GM23248 (cell line): ENCODE measurements around the gene MAP3K20. TPM values are rescaled to one million over a fixed set of nuclear protein-coding genes. Genes with fewer than 3 reads are reported as not detected.
"Not testable (repeated sequence)": the region's sequence is repeated elsewhere in the genome, so short reads cannot be mapped to it uniquely, and the experiment has no call there.

Source experiments
- DNase-seq: peaks from one replicate; pipeline ENCODE4 v3.0.0-alpha.2; 2015
- H2AFZ ChIP-seq: fragments of 200-600 bp; sonication (generic); 2 replicates; pipeline ENCODE4 v1.6.1; 2016; ENCODE audit warnings: antibody characterized with exemption
- H3F3A ChIP-seq: fragments of 200-600 bp; sonication (generic); 2 replicates; pipeline ENCODE4 v1.6.1; 2016; ENCODE audit warnings: mild to moderate bottlenecking, antibody characterized with exemption, mixed run types; ENCODE audit not compliant: insufficient read depth
- H3K27ac ChIP-seq: fragments of 200-600 bp; sonication (generic); 2 replicates; pipeline ENCODE4 v1.5.1; 2016; ENCODE audit warnings: mild to moderate bottlenecking
- H3K27me3 ChIP-seq: fragments of 200-600 bp; sonication (generic); replicated peaks from 2 replicates; pipeline ENCODE4 v1.6.1; 2016; ENCODE audit warnings: mild to moderate bottlenecking; ENCODE audit not compliant: insufficient read depth
- H3K36me3 ChIP-seq: fragments of 200-600 bp; sonication (generic); 2 replicates; pipeline ENCODE4 v1.6.1; 2016; ENCODE audit warnings: low read depth, mild to moderate bottlenecking
- H3K4me1 ChIP-seq: fragments of 200-600 bp; sonication (generic); 2 replicates; pipeline ENCODE4 v1.6.1; 2016; ENCODE audit warnings: mild to moderate bottlenecking; ENCODE audit not compliant: insufficient read depth
- H3K4me2 ChIP-seq: fragments of 200-600 bp; sonication (generic); one replicate; pipeline ENCODE4 v1.6.1; 2016; ENCODE audit warnings: mild to moderate bottlenecking; ENCODE audit not compliant: unreplicated experiment
- H3K4me3 ChIP-seq: fragments of 200-600 bp; sonication (generic); 2 replicates; pipeline ENCODE4 v1.5.1; 2016; ENCODE audit warnings: mild to moderate bottlenecking
- H3K79me2 ChIP-seq: fragments of 200-600 bp; sonication (generic); 2 replicates; pipeline ENCODE4 v1.6.1; 2016; ENCODE audit warnings: mild to moderate bottlenecking; ENCODE audit not compliant: insufficient read depth
- H3K9ac ChIP-seq: fragments of 200-600 bp; sonication (generic); 2 replicates; pipeline ENCODE4 v1.6.1; 2016; ENCODE audit warnings: mild to moderate bottlenecking
- H3K9me2 ChIP-seq: fragments of 200-600 bp; sonication (generic); 2 replicates; pipeline ENCODE4 v1.6.1; 2016; ENCODE audit warnings: mixed run types, mild to moderate bottlenecking, moderate library complexity; ENCODE audit not compliant: insufficient read depth
- H3K9me3 ChIP-seq: fragments of 200-600 bp; sonication (generic); one replicate; pipeline ENCODE4 v1.6.1; 2017; ENCODE audit warnings: low read depth
- H4K20me1 ChIP-seq: fragments of 200-600 bp; sonication (generic); 2 replicates; pipeline ENCODE4 v1.6.0; 2016; ENCODE audit not compliant: insufficient read depth
- EZH2 ChIP-seq: fragments of 200-600 bp; sonication (generic); IDR thresholded peaks from 2 replicates; pipeline ENCODE4 v1.6.1; 2018; ENCODE audit warnings: antibody characterized with exemption, mild to moderate bottlenecking; ENCODE audit not compliant: insufficient read depth, poor library complexity, severe bottlenecking
- EZH2phosphoT487 ChIP-seq: fragments of 200-600 bp; sonication (generic); IDR thresholded peaks from 2 replicates; pipeline ENCODE4 v1.6.1; 2018; ENCODE audit warnings: antibody characterized with exemption, moderate library complexity, mild to moderate bottlenecking, low read depth; ENCODE audit not compliant: insufficient read depth
- WGBS, 2 experiments: methylation state at CpG; one replicate each; pipeline ENCODE4 v1.1.6; 2015 to 2017; ENCODE audit warnings: low lambda C conversion rate in 2 of 2, low coverage in 1 of 2; ENCODE audit errors: missing lambda C conversion rate in 2 of 2; 5-methylcytosine and 5-hydroxymethylcytosine counted together
- in situ Hi-C: fragments of 300-500 bp; cut with MboI; formaldehyde crosslinking; loops from 2 replicates; pipeline ENCODE4 v1.15.0; 2020
- polyA plus RNA-seq: library from polyadenylated mRNA; unstranded; fragments of >200 nt; fragmentation: Nextera tagmentation; extraction: Ambion mirVana; gene quantifications from 2 replicates; pipeline ENCODE4 v1.2.1, GENCODE V29; 2016
- total RNA-seq: library from RNA; depleted of rRNA; stranded (reverse); fragments of >200 nt; shearing (Covaris generic); gene quantifications from 2 replicates; pipeline ENCODE4 v1.2.3, GENCODE V29; 2014

MAP3K20 gene
- total and polyA plus RNA-seq, 2 experiments from 2014 or later, result 55.0 to 68.9 TPM

GRCh38 chr2:173279527-173279868 is 203.9 kb downstream of the MAP3K20 start:
- Histone ChIP-seq H3K36me3 (no peaks in the 10 kb centered on the region), H3F3A (no peaks in the 10 kb centered on the region), H3K9me2 (no peaks in the 10 kb centered on the region), H3K9me3 (no peaks in the 10 kb centered on the region), H3K27ac (no peak overlapping the region), H3K4me1 (no peaks in the 10 kb centered on the region), H3K9ac (no peak overlapping the region), H3K4me3 (no peak overlapping the region), H3K79me2 (no peaks in the 10 kb centered on the region), H2AFZ (no peak overlapping the region), H3K27me3 (no peaks in the 10 kb centered on the region), H3K4me2 (no peak overlapping the region), H4K20me1 (no peaks in the 10 kb centered on the region)
- in situ Hi-C loops, result no loop called here
- no peak for DNase-seq
- WGBS, 2 experiments, result 41 to 50% methylated on average over 3 of the region's 3 CpGs
- no peak for TF ChIP-seq EZH2
- no peak for TF ChIP-seq EZH2phosphoT487

- Histone ChIP-seq H3K9ac (no peak overlapping the region), H3K9me2 (no peaks in the 10 kb centered on the region), H3F3A (no peaks in the 10 kb centered on the region), H2AFZ (no peak overlapping the region), H4K20me1 (no peaks in the 10 kb centered on the region), H3K4me1 (no peaks in the 10 kb centered on the region), H3K36me3 (no peaks in the 10 kb centered on the region), H3K27ac (no peak overlapping the region), H3K9me3 (no peaks in the 10 kb centered on the region), H3K79me2 (no peaks in the 10 kb centered on the region), H3K27me3 (no peaks in the 10 kb centered on the region), H3K4me3 (no peak overlapping the region), H3K4me2 (no peak overlapping the region)
- 85% methylated on average over 11 of the region's 11 CpGs for WGBS, 2 experiments
- in situ Hi-C loops, result no loop called here
- TF ChIP-seq EZH2phosphoT487 (no peak), EZH2 (no peak)
- DNase-seq, result no peak
These were observed 205.2 kb downstream of the MAP3K20 start for GRCh38 chr2:173280853-173281252.

GRCh38 chr2:173281898-173282297 is 206.3 kb downstream of the MAP3K20 start:
- H3K4me1 ChIP-seq, H3K9ac ChIP-seq, H3K9me3 ChIP-seq, H3K27ac ChIP-seq, H3K9me2 ChIP-seq, H3K4me3 ChIP-seq, H3K79me2 ChIP-seq, DNase-seq, in situ Hi-C loops, H3K36me3 ChIP-seq, H3F3A ChIP-seq, H2AFZ ChIP-seq, H3K27me3 ChIP-seq, H3K4me2 ChIP-seq, H4K20me1 ChIP-seq: not testable (repeated sequence)
- 56 to 59% methylated on average over 8 of the region's 8 CpGs for WGBS, 2 experiments

- no peak overlapping the region for H2AFZ ChIP-seq
- DNase-seq, result no peak
- H3K27me3 ChIP-seq, result no peaks in the 10 kb centered on the region
- H3K4me1 ChIP-seq, result no peaks in the 10 kb centered on the region
- in situ Hi-C loops, result no loop called here
- H3K4me3 ChIP-seq, result no peak overlapping the region
- no peaks in the 10 kb centered on the region for H3F3A ChIP-seq
- TF ChIP-seq EZH2, result no peak
- no peak for TF ChIP-seq EZH2phosphoT487
- no peak overlapping the region for H3K27ac ChIP-seq
- no peaks in the 10 kb centered on the region for H3K36me3 ChIP-seq
- H3K79me2 ChIP-seq, result no peaks in the 10 kb centered on the region
- H3K9me2 ChIP-seq, result no peaks in the 10 kb centered on the region
- no peaks in the 10 kb centered on the region for H3K9me3 ChIP-seq
- WGBS, 2 experiments, result 74 to 84% methylated on average over 11 to 28 of the region's 28 CpGs
- H4K20me1 ChIP-seq, result no peaks in the 10 kb centered on the region
- no peak overlapping the region for H3K9ac ChIP-seq
- H3K4me2 ChIP-seq, result no peak overlapping the region
These were observed 207.3 kb downstream of the MAP3K20 start for GRCh38 chr2:173282795-173283545.
